Hematopoietic multipotent progenitor cell treated with erythropoietin and hydrocortisone succinate and interleukin-3 and kit ligand, for 8 days (in vitro differentiated cells): ENCODE results near the gene MEIKIN.
"Not testable (repeated sequence)": the region's sequence is repeated elsewhere in the genome, so short reads cannot be mapped to it uniquely, and the experiment has no call there.

Source experiments
- DNase-seq: peaks from one replicate; pipeline ENCODE4 v3.0.0-alpha.2; 2015

MEIKIN gene

GRCh38 chr5:131899686-131900085, 45.8 kb downstream of the MEIKIN start:
- DNase-seq = no peak

- peak; percentile 69 for DNase-seq
Observed at GRCh38 chr5:131883984-131884383, 61.5 kb downstream of the MEIKIN start.

- DNase-seq = no peak
Observed at GRCh38 chr5:131879705-131880104, 65.8 kb downstream of the MEIKIN start.

GRCh38 chr5:131877873-131878272, 67.6 kb downstream of the MEIKIN start:
- DNase-seq = no peak

GRCh38 chr5:131871251-131871650, 74.2 kb downstream of the MEIKIN start:
- DNase-seq = not testable (repeated sequence)

- no peak for DNase-seq
Observed at GRCh38 chr5:131867524-131867923, 77.9 kb downstream of the MEIKIN start.

GRCh38 chr5:131863700-131864099, 81.8 kb downstream of the MEIKIN start:
- no peak for DNase-seq

GRCh38 chr5:131857388-131857787, 88.1 kb downstream of the MEIKIN start:
- no peak for DNase-seq

- DNase-seq = no peak
Observed at GRCh38 chr5:131855452-131855851, 90.0 kb downstream of the MEIKIN start.

- DNase-seq = no peak
Observed at GRCh38 chr5:131854134-131854533, 91.3 kb downstream of the MEIKIN start.

- no peak for DNase-seq
Observed at GRCh38 chr5:131848662-131849061, 96.8 kb downstream of the MEIKIN start.

- no peak for DNase-seq
Observed at GRCh38 chr5:131846536-131846935, 98.9 kb downstream of the MEIKIN start.

GRCh38 chr5:131845828-131846227, 99.6 kb downstream of the MEIKIN start:
- no peak for DNase-seq

GRCh38 chr5:131842971-131843370, 102.5 kb downstream of the MEIKIN start:
- DNase-seq = not testable (repeated sequence)

GRCh38 chr5:131832702-131833101, 112.8 kb downstream of the MEIKIN start:
- DNase-seq = not testable (repeated sequence)

- no peak for DNase-seq
Observed at GRCh38 chr5:131825404-131826013, 120.0 kb downstream of the MEIKIN start.

GRCh38 chr5:131824631-131825030, 120.8 kb downstream of the MEIKIN start:
- no peak for DNase-seq

- DNase-seq = no peak
Observed at GRCh38 chr5:131821221-131821620, 124.2 kb downstream of the MEIKIN start.

GRCh38 chr5:131818001-131818724, 127.3 kb downstream of the MEIKIN start:
- DNase-seq = no peak

- no peak for DNase-seq
Observed at GRCh38 chr5:131814990-131815389, 130.5 kb downstream of the MEIKIN start.

- peak; percentile 20 for DNase-seq
Observed at GRCh38 chr5:131812371-131813160, 132.9 kb downstream of the MEIKIN start.

GRCh38 chr5:131810510-131811249, 134.8 kb downstream of the MEIKIN start:
- DNase-seq = peak; percentile 56
